Amniotic epithelial cell (primary cell): ENCODE measurements around the gene PRRT1.

Experiments
- DNase-seq: peaks from one replicate; pipeline ENCODE4 v3.0.0-alpha.2; 2010; ENCODE audit warnings: low read depth

Gene PRRT1

DNA sequence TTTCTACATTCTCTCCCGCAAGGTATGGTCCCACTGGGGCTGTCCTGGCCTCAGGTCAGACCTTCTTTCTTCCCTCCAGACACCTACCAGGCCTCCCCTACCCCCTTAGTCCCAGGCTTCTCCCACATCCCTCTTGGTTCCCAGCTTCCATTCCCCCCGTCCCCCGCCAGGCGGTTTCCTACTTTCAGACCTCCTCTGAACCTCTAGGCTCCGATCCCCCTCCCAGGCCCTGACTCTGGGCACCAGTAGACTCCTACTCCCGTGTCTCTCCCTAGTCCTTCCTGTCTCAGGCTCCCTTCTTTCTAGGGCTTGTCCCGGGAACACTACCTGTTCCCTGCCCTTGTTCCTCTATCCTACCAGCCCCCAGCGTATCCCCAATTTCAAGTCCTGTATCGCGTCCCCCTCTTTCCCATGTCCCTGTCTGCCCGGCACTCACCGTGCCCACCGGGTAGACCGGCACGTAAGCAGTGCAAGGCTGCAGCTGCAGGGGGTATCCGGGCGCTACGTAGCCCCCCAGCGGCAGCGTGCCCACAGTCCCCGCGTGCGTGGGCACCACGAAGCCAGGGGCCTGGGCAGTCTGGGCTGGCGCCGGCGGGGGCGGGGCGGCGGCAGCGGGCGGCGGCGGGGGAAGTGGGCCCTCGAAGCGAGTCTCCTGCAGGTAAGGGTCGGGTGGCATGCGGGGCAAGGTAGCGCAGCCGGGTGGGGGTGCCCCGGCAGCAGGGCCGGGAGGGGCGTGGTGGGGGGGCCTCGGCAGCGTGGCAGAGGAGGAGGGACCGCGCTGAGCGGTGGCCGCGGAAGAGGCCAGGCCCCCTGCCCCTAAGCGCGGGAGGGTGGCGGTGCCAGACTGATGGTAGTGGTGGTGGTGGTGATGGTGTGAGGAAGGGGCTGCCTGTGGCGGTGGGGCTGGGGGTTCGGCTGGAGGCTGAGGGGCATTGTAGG is 1.5 kb downstream of the PRRT1 start:
- DNase-seq, result no peak

DNA sequence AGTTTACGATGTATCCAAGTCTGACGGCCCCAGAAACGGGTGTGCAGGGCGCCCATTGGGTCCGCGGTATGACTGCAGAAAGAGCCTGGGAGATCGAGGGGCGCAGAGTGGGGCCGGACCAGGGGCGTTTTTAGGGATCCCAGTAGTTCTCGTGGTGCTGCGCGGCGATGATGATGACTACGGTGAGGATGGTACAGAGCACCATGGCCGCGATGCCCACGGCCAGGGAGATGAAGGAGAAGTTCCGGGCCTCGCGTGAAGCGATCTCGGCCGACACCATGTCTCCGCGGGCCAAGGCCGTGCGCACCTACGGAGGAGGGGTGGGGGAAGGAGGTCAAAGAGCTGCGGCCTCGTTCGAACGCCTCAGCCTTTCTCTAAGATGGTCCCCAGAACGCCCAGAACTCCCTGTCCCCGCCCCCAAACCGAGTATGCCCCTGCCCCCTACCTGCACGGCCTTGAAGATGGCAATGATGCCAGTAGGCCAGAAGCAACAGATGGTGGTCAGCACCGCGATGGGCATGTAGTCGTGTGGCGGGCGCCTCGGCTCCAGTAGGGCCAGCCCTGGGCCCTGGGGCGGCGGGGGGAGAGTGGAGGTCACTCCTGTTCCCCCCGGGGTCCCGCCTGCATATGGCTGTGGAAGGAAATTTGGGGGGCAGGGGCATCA is 2.5 kb downstream of the PRRT1 start:
- no peak for DNase-seq

- DNase-seq, result peak; percentile 44
Measured at GRCh38 chr6:32148289-32149091, 3.2 kb downstream of the PRRT1 start.

- DNase-seq, result no peak
Measured at GRCh38 chr6:32147401-32148132, 4.2 kb downstream of the PRRT1 start.

DNA sequence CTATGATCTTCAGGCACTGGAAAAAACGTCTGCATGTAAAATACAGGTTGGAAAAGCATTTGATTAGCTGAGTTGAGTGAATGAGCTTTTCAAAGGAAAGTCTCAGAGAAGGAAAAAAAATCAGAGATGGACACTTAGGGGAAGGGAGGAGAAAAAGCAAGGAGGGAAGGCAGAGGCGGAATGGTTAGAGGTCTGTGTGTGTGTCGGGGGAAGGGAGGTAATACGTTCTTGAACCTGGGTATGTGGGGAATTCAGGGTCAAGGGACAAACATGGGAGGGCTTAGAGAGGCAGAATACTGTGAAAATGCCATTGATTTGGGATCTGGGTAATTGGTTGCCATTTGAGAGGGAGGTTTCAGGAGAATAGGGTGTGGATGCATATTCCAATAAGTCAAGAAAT is 5.1 kb downstream of the PRRT1 start:
- DNase-seq, result no peak

GRCh38 chr6:32146287-32146686 is 5.5 kb downstream of the PRRT1 start:
- DNase-seq, result peak; percentile 28

DNA sequence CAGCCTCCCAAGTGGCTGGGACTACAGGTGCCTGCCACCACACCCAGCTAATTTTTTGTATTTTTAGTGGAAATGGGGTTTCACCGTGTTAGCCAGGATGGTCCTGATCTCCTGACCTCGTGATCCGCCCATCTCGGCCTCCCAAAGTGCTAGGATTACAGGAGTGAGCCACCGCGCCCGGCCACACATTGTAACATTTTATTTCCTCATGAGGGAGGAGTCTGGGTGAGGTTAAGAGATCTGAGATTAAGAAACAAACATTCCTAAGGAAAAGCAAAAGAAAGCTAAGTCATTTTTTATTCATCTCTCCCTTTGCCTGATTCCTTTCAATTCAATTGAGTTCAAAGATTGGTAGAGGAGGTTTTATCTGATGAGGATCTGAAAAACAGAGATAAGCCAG is 7.5 kb downstream of the PRRT1 start:
- peak; percentile 39 for DNase-seq

- peak; percentile 16 for DNase-seq
Measured at GRCh38 chr6:32140420-32141046, 11.2 kb downstream of the PRRT1 start.

DNA sequence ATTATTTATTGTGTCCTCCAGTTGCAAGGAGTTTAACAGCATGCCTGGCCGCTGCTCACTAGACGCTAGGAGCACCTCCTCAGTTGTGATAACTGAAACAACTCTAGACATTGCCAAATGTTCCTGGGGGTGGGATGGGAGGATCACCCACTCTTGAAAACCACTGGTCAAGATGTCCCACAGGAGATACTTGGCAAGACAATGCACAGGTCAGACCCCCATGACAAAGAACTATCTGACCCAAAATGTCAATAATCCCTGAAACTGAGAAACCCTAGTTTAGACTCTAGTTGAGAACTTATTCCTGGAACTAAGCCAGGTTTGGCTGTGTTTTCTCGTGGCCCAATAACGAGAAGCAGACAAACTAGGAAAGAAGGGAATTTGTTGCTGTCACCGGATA is 12.1 kb downstream of the PRRT1 start:
- no peak for DNase-seq

GRCh38 chr6:32137454-32137853 is 14.3 kb downstream of the PRRT1 start:
- DNase-seq, result no peak

DNA sequence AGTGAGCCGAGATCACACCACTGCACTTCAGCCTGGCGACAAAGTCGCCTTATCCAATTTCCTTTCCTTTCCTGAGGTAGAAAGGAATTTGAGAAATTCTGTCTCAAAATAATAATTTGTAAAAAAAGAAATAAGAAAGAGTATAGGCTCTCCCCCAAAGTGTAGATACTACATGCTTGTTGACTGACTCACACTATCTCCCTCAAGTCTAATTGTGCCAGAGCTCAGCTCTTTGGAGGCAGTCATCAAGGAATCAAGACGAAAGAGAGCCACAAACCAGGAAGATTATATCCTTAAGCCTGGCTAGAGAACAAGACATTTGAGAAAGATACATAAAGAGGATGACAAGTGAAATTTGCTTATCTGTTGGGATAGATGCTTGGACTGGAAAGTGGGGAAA is 18.0 kb downstream of the PRRT1 start:
- DNase-seq, result peak; percentile 48

DNA sequence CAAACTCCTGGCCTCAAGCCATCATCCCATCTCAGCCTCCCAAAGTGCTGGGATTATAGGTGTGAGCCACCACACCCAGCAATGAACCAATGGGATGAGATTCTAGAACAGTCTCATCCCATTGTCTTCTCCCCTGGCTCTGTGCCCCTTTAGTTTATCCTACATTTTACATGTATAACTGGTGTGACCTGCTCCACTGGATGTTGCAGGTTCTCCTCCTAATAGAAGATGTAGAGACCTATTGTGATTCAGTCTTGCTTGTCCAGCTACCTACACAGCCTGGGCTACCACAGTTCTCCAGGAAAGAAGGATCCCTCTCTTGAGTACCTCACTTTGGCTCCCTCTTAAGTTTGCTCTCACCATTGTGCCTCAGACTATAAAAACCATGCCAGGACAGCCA is 19.6 kb downstream of the PRRT1 start:
- no peak for DNase-seq

- DNase-seq, result no peak
Measured at GRCh38 chr6:32131439-32131948, 20.2 kb downstream of the PRRT1 start.

DNA sequence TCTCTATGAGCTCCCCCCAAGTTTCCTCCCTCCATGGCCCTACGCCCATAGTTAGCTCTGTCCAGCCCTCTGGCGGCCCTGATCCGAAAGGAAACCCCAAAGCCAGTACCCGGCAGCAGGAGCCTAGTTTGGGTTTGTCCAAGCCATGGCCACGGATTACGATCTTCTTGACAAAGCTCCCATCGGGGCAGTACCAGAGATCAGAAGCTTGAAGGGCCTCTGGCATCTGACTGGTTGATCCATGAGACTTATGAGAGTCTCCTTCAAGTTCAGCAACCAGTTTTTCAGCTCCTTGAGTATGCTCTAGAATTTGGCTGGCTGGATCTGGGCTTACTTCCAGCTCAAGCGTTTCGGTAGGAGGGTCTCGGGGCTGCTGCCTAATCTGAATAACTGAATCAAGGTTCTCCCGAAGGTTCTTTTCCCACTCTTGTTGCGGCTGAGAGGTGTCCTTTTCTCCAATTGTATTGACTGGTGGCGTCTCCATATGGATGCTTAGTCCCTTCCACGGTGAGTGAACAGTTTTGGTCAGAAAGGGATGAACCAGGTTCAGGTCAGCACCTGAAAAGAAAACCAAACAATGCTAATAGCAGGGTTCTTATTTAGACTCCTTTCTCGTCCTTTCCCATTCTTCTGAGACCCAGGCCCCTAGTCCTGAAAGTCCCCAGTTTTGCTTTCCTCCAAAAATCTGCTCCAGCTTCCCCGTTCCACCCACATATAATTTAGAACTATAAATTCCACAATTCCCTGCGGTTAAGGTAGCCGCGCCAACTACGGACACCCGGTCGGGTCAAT is 22.2 kb downstream of the PRRT1 start:
- no peak for DNase-seq

DNA sequence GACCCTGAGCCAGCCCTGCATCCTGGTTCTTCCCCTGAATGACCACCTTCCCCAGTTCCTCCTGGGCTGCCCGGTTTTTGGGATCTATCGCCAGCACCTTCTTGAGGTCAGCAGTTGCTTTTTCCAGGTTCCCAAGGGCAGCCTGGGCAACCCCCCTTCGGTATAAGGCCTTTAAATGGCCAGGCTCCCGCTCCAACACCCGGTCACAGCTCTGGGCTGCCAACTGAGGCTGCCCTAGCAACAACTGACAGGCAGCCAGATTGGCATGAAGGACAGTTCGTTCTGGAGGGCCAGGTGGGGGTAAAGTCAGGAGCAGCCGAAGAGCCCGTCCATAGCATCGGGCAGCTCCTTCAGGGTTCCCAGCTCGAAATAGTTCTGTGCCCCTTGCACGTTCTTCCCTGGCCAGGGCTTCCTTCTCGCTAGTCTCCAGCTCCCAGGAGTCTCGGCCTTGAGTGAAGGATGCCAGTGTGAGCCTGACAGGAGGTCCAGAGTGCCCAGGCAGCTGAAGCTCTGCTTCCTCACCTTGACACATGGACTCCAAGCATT is 22.9 kb downstream of the PRRT1 start:
- DNase-seq, result no peak

DNA sequence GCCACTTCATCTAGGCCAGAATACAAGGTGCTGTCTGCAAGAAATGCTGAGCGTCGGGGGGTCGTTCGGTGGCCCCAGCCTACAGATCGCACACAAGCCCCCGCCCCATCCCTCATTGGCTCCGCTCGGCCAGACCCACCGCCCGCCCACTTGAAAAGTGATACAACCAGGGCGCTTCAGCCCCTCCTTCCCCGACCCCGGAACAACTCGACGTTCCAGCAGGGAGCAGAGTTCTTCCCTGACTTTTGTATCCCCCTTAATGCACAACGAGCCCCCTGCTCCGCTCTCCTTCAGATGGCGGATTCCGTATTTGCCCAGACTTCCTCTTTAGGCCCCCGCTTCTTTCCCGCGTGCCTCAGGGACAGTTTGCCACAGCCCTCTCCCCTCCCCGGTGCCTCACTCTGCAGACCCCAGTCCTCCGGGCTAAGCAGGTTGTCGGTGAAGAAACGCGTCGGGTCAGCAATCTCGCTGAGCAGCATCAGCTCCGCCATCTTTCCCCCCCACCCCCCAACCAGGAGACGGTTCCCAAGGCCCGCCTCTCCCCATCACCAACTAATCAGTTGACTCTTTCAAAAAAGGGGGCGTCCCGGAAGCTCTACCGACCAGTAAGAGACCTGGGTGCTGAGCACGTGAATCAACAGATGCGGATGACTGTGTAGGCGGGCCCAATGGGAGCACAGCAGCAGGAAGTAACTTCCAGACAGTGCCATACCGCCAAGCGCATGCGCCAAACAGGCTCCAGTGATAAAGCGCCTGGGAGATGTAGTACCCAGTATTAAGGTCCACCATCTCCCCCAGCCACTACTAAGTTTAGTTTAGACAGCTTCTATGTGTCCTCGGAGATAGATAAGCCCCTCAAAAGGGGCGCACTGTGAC is 23.8 kb downstream of the PRRT1 start, which contains the start of gene ATF6B:
Gene ATF6B, minus strand, starts transcription at position 530 of the 876 bp plus-strand sequence. Its CDS starts 39 bp downstream, at position 491.
- peak; percentile 100 for DNase-seq

DNA sequence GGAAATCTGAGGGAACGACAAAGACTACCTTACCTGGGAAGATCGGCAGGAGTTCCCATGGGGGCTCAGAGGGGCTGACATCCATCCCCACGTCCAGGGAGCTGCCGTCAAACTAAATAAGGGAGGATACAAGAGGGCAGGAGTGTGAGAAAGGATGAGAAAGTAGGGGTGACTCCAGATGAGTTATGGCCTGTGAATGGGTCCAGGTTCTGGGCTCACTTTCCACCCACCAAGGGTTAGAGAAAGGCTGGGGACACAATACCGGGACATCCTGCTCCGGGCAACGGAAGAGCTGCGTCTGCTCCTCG is 24.4 kb downstream of the PRRT1 start:
- DNase-seq, result no peak

- no peak for DNase-seq
Measured at GRCh38 chr6:32126880-32127279, 24.9 kb downstream of the PRRT1 start.

DNA sequence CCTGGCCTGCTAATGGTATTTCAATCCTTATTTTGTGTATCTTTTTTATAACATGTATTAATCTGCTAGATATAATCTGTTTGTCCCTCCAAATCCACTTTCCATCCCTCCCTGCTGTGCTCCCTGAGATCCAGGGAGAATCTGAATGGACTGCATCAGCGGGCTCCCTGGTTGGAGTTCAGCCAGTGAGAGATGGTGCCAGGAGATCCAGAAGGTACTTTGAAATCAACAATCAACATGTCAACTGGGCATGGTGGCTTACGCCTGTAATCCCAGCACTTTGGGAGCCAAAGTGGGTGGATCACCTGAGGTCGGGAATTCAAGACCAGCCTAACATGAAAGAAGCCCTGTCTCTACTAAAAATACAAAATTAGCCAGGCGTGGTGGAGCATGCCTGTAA is 28.1 kb downstream of the PRRT1 start:
- DNase-seq, result no peak
